Measurements from ENCODE around the gene CYP2B6.
"Not testable (repeated sequence)": the region's sequence is repeated elsewhere in the genome, so short reads cannot be mapped to it uniquely, and the experiment has no call there.

Gene CYP2B6

GRCh38 chr19:41030651-41031050 lies 39.6 kb downstream of the CYP2B6 start:
- no peak for DNase-seq

GRCh38 chr19:41031916-41032315 lies 40.8 kb downstream of the CYP2B6 start:
- no peak for DNase-seq

- not testable (repeated sequence) for DNase-seq
Measured at GRCh38 chr19:41033324-41033723, 42.2 kb downstream of the CYP2B6 start.

GRCh38 chr19:41039806-41040205 lies 48.7 kb downstream of the CYP2B6 start:
- no peak for DNase-seq

- not testable (repeated sequence) for DNase-seq
Measured at GRCh38 chr19:41045095-41045494, 54.0 kb downstream of the CYP2B6 start.

- DNase-seq, result no peak
Measured at GRCh38 chr19:41050426-41050825, 59.3 kb downstream of the CYP2B6 start.

GRCh38 chr19:41052162-41052561 lies 61.1 kb downstream of the CYP2B6 start:
- DNase-seq, result not testable (repeated sequence)

GRCh38 chr19:41053331-41053730 lies 62.2 kb downstream of the CYP2B6 start:
- not testable (repeated sequence) for DNase-seq

GRCh38 chr19:41064974-41065569 lies 74.0 kb downstream of the CYP2B6 start:
- DNase-seq, result no peak
